ENCODE measurements around the gene PDE8B.

Gene PDE8B

DNA sequence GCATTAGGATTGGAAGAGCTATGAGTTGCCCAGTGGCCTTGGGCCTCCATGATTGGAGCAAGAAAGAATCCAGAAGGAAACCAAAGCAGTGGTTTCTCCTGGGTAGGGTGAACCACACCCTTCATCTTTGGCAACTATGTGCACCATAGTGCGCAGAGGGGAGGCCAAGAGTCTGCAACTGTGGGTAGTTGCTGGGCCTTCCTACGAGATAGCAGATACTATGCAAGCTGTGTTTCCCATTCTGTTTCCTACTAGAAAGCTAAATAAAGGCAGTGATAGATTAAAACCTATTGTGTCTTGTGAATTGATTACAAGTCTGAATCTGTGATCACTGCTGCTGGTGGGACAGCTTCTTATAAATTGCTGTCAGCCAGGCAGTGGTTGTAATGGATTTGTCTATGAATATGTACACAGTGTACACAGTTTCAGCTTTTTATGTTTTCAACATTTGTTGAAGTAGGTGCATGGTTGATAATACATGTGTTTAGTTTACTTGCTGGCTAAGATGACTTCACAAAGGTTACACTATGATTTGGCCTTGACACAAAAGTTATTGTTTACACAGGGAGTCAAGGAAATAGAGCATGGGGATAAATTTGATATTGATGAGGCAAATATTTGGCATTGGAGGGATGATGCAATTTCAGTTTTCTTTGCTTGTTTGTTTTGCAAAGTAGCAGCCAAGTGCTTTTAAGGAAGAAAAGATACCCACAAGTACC is 23.7 kb upstream of the PDE8B start:
- Histone ChIP-seq H3K4me1 (ENCODE audit: low read length) (no peaks in the 10 kb centered on the region), H3F3A (ENCODE audit: insufficient read depth, low read length) (no peaks in the 10 kb centered on the region), H3K27ac (ENCODE audit: low read length) (no peak overlapping the region), H3K79me2 (ENCODE audit: low read length) (no peaks in the 10 kb centered on the region), H3K4me3 (ENCODE audit: low read length) (no peak overlapping the region), H3K9ac (ENCODE audit: low read length) (no peak overlapping the region), H2AFZ (ENCODE audit: low read length) (no peak overlapping the region), H3K4me2 (ENCODE audit: low read depth, low read length) (no peak overlapping the region), H3K9me3 (replicated peaks; ENCODE audit: insufficient read depth, low read length) (no peaks in the 10 kb centered on the region), H3K36me3 (replicated peaks; ENCODE audit: insufficient read depth, low read length) (no peaks in the 10 kb centered on the region), H3K9me2 (replicated peaks; ENCODE audit: insufficient read depth, low read length) (no peaks in the 10 kb centered on the region), H3K27me3 (replicated peaks; ENCODE audit: insufficient read depth, low read length) (no peaks in the 10 kb centered on the region), H4K20me1 (ENCODE audit: insufficient read depth, low read length) (no peaks in the 10 kb centered on the region)
- TF ChIP-seq EZH2phosphoT487 (IDR thresholded peaks at IDR 0.05; ENCODE audit: low read length) = no peak
- TF ChIP-seq, protein P1, sequence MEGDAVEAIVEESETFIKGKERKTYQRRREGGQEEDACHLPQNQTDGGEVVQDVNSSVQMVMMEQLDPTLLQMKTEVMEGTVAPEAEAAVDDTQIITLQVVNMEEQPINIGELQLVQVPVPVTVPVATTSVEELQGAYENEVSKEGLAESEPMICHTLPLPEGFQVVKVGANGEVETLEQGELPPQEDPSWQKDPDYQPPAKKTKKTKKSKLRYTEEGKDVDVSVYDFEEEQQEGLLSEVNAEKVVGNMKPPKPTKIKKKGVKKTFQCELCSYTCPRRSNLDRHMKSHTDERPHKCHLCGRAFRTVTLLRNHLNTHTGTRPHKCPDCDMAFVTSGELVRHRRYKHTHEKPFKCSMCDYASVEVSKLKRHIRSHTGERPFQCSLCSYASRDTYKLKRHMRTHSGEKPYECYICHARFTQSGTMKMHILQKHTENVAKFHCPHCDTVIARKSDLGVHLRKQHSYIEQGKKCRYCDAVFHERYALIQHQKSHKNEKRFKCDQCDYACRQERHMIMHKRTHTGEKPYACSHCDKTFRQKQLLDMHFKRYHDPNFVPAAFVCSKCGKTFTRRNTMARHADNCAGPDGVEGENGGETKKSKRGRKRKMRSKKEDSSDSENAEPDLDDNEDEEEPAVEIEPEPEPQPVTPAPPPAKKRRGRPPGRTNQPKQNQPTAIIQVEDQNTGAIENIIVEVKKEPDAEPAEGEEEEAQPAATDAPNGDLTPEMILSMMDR (IDR thresholded peaks at IDR 0.05; ENCODE audit: low read length) = no peak
- no peak for TF ChIP-seq EZH2 (optimal IDR thresholded peaks at IDR 0.05; ENCODE audit: low read depth, low read length)
- DNase-seq = no peak

DNA sequence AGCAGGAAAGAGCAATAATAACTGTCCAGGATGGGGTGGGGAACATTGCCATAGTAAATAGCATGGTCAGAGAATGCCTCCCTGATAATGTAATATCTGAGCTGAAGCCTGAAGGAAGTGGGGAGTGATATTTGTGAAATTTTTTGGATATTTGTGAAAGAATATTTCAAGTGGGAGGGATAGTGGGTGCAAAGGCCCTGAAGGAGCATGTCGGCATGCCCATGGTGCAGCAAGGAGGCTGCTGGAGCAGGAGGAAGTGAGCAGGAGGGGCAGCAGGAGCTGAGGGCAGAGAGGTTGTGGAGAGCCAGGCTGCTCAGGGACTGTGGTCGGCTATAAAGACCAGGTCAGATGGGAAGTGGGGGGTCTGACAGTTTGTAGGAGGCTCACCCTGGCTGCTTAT is 21.1 kb upstream of the PDE8B start:
- Histone ChIP-seq H3K27ac (ENCODE audit: low read length) (no peak overlapping the region), H3K79me2 (ENCODE audit: low read length) (no peaks in the 10 kb centered on the region), H3K9me3 (replicated peaks; ENCODE audit: insufficient read depth, low read length) (no peaks in the 10 kb centered on the region), H3K27me3 (replicated peaks; ENCODE audit: insufficient read depth, low read length) (no peaks in the 10 kb centered on the region), H3K9ac (ENCODE audit: low read length) (no peak overlapping the region), H3K9me2 (replicated peaks; ENCODE audit: insufficient read depth, low read length) (no peaks in the 10 kb centered on the region), H2AFZ (ENCODE audit: low read length) (no peak overlapping the region), H3K4me3 (ENCODE audit: low read length) (no peak overlapping the region), H3K4me1 (ENCODE audit: low read length) (no peaks in the 10 kb centered on the region), H3F3A (ENCODE audit: insufficient read depth, low read length) (no peaks in the 10 kb centered on the region), H3K36me3 (replicated peaks; ENCODE audit: insufficient read depth, low read length) (no peaks in the 10 kb centered on the region), H4K20me1 (ENCODE audit: insufficient read depth, low read length) (no peaks in the 10 kb centered on the region), H3K4me2 (ENCODE audit: low read depth, low read length) (no peak overlapping the region)
- TF ChIP-seq, protein P1 (IDR thresholded peaks at IDR 0.05; ENCODE audit: low read length) = no peak
- TF ChIP-seq EZH2phosphoT487 (IDR thresholded peaks at IDR 0.05; ENCODE audit: low read length) (no peak), EZH2 (optimal IDR thresholded peaks at IDR 0.05; ENCODE audit: low read depth, low read length) (no peak)
- no peak for DNase-seq

DNA sequence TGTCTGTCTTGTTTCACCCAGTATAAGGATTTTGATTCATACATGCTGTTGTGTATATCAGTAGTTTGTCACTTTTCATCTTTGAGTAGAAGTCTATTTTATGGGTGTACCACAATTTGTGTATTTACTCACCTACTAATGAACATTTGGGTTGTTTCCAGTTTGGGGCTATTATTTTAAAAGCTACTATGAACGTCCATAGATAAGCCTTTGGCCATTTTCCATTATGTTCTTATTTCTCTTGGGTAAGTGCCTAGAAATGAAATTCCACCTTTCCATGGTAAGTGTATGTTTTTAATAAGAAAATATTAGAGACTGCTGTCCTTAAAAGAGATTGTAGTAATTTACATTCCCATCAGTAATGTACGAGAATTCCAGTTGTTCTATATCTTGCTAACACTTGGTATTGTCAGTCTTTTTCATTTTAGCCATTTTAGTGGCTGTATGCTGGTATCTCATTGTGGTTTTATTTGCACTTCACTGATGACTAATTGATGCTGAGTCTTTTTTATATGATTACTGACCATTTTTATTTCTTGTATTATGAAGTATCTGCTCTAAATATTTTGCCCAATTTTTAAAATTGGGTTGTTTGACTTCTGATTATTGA is 17.9 kb upstream of the PDE8B start:
- no peak overlapping the region for H3K4me2 ChIP-seq (ENCODE audit: low read depth, low read length)
- H3K4me1 ChIP-seq (ENCODE audit: low read length) = no peaks in the 10 kb centered on the region
- H3F3A ChIP-seq (ENCODE audit: insufficient read depth, low read length) = no peaks in the 10 kb centered on the region
- H3K9me3 ChIP-seq (replicated peaks; ENCODE audit: insufficient read depth, low read length) = no peaks in the 10 kb centered on the region
- no peak overlapping the region for H2AFZ ChIP-seq (ENCODE audit: low read length)
- H3K36me3 ChIP-seq (replicated peaks; ENCODE audit: insufficient read depth, low read length) = no peaks in the 10 kb centered on the region
- no peaks in the 10 kb centered on the region for H4K20me1 ChIP-seq (ENCODE audit: insufficient read depth, low read length)
- H3K27ac ChIP-seq (ENCODE audit: low read length) = no peak overlapping the region
- H3K4me3 ChIP-seq (ENCODE audit: low read length) = no peak overlapping the region
- no peak overlapping the region for H3K9ac ChIP-seq (ENCODE audit: low read length)
- H3K27me3 ChIP-seq (replicated peaks; ENCODE audit: insufficient read depth, low read length) = no peaks in the 10 kb centered on the region
- no peak for DNase-seq
- no peaks in the 10 kb centered on the region for H3K79me2 ChIP-seq (ENCODE audit: low read length)
- H3K9me2 ChIP-seq (replicated peaks; ENCODE audit: insufficient read depth, low read length) = no peaks in the 10 kb centered on the region
- TF ChIP-seq EZH2phosphoT487 (IDR thresholded peaks at IDR 0.05; ENCODE audit: low read length) = no peak
- TF ChIP-seq, protein P1 (IDR thresholded peaks at IDR 0.05; ENCODE audit: low read length) = no peak
- TF ChIP-seq EZH2 (optimal IDR thresholded peaks at IDR 0.05; ENCODE audit: low read depth, low read length) = no peak

Data from MM.1S (cell line).